OCI-LY3 (cell line): ENCODE measurements around the gene SENP1.

ENCODE experiments used
- H2AFZ ChIP-seq: fragments of 200-600, 300-600 bp; shearing (Covaris generic); 2 replicates; pipeline ENCODE4 v1.6.0; 2014; ENCODE audit warnings: antibody characterized with exemption, low read depth, low read length
- H3K27ac ChIP-seq: fragments of 200-600, 300-600 bp; sonication (generic); 2 replicates; pipeline ENCODE4 v1.5.1; 2014; ENCODE audit warnings: mild to moderate bottlenecking, low read length, moderate library complexity, mixed read lengths
- H3K27me3 ChIP-seq: fragments of 200-600, 300-600 bp; sonication (generic); 2 replicates; pipeline ENCODE4 v1.6.1; 2014; ENCODE audit warnings: low read depth, low read length, mixed read lengths
- H3K36me3 ChIP-seq: fragments of 200-600, 300-600 bp; sonication (generic); replicated peaks from 2 replicates; pipeline ENCODE3; 2014; ENCODE audit warnings: low read depth, low read length, mixed read lengths
- H3K4me1 ChIP-seq: fragments of 300-600, 200-600 bp; sonication (generic); 2 replicates; pipeline ENCODE4 v1.6.1; 2014; ENCODE audit warnings: low read length, mixed read lengths
- H3K4me2 ChIP-seq: fragments of 200-600, 300-600 bp; sonication (generic); 2 replicates; pipeline ENCODE4 v1.6.1; 2014; ENCODE audit warnings: low read length, mixed read lengths
- H3K4me3 ChIP-seq: fragments of 300-600, 200-600 bp; sonication (generic); 2 replicates; pipeline ENCODE4 v1.5.1; 2014; ENCODE audit warnings: antibody characterized with exemption, mild to moderate bottlenecking, low read length, moderate library complexity
- H3K79me2 ChIP-seq: fragments of 300-600, 200-600 bp; shearing (Covaris generic); 2 replicates; pipeline ENCODE4 v1.6.1; 2014; ENCODE audit warnings: mild to moderate bottlenecking, low read length, mixed read lengths
- H3K9ac ChIP-seq: fragments of 300-600, 200-600 bp; shearing (Covaris generic); 2 replicates; pipeline ENCODE4 v1.6.0; 2014; ENCODE audit warnings: mild to moderate bottlenecking, low read length, moderate library complexity
- H3K9me3 ChIP-seq: fragments of 200-600, 300-600 bp; shearing (Covaris generic); 2 replicates; pipeline ENCODE4 v1.6.1; 2014; ENCODE audit warnings: low read length, mixed read lengths; ENCODE audit not compliant: insufficient read depth
- H4K20me1 ChIP-seq: fragments of 200-600, 300-600 bp; sonication (generic); 2 replicates; pipeline ENCODE4 v1.6.1; 2016; ENCODE audit warnings: low read length, mixed read lengths; ENCODE audit not compliant: insufficient read depth
- CTCF ChIP-seq: fragments of 200-600, 300-600 bp; sonication (generic); IDR thresholded peaks from 2 replicates; pipeline ENCODE4 v1.5.1; 2014; ENCODE audit warnings: antibody characterized with exemption, low read length, low read depth
- EZH2phosphoT487 ChIP-seq: fragments of 200-600 bp; shearing (Covaris generic); IDR thresholded peaks from 2 replicates; pipeline ENCODE4 v1.6.1; 2018; ENCODE audit warnings: antibody characterized with exemption, mixed run types, low read depth

Gene SENP1

GRCh38 chr12:48017921-48018617, 87.8 kb downstream of the SENP1 start:
- Histone ChIP-seq H2AFZ (no peak overlapping the region), H3K36me3 (no peaks in the 10 kb centered on the region), H3K27ac (no peak overlapping the region), H3K4me2 (no peak overlapping the region), H3K4me3 (no peak overlapping the region), H3K9me3 (no peaks in the 10 kb centered on the region), H4K20me1 (no peaks in the 10 kb centered on the region), H3K4me1 (no peaks in the 10 kb centered on the region), H3K79me2 (no peaks in the 10 kb centered on the region), H3K9ac (no peak overlapping the region), H3K27me3 (peaks cover 52% of the 10 kb centered on the region)
- no peak for TF ChIP-seq CTCF
- no peak for TF ChIP-seq EZH2phosphoT487

GRCh38 chr12:48017496-48017895, 88.4 kb downstream of the SENP1 start:
- Histone ChIP-seq H3K36me3 (no peaks in the 10 kb centered on the region), H3K9ac (no peak overlapping the region), H3K4me2 (no peak overlapping the region), H3K4me1 (no peaks in the 10 kb centered on the region), H4K20me1 (no peaks in the 10 kb centered on the region), H3K79me2 (no peaks in the 10 kb centered on the region), H3K4me3 (no peak overlapping the region), H2AFZ (no peak overlapping the region), H3K9me3 (no peaks in the 10 kb centered on the region), H3K27me3 (peaks cover 54% of the 10 kb centered on the region), H3K27ac (no peak overlapping the region)
- TF ChIP-seq EZH2phosphoT487, result no peak
- no peak for TF ChIP-seq CTCF

GRCh38 chr12:48016373-48017020, 89.4 kb downstream of the SENP1 start:
- Histone ChIP-seq H3K79me2 (no peaks in the 10 kb centered on the region), H2AFZ (no peak overlapping the region), H3K27me3 (peaks cover 48% of the 10 kb centered on the region), H3K4me2 (no peak overlapping the region), H3K9ac (no peak overlapping the region), H3K36me3 (no peaks in the 10 kb centered on the region), H3K27ac (no peak overlapping the region), H3K4me3 (no peak overlapping the region), H3K9me3 (no peaks in the 10 kb centered on the region), H4K20me1 (no peaks in the 10 kb centered on the region), H3K4me1 (no peaks in the 10 kb centered on the region)
- TF ChIP-seq EZH2phosphoT487, result no peak
- TF ChIP-seq CTCF, result no peak

GRCh38 chr12:48015954-48016353, 89.9 kb downstream of the SENP1 start:
- no peaks in the 10 kb centered on the region for H4K20me1 ChIP-seq
- no peaks in the 10 kb centered on the region for H3K4me1 ChIP-seq
- H3K36me3 ChIP-seq, result no peaks in the 10 kb centered on the region
- H3K4me3 ChIP-seq, result no peak overlapping the region
- no peak overlapping the region for H3K27ac ChIP-seq
- H3K9ac ChIP-seq, result no peak overlapping the region
- no peaks in the 10 kb centered on the region for H3K79me2 ChIP-seq
- no peaks in the 10 kb centered on the region for H3K9me3 ChIP-seq
- H3K4me2 ChIP-seq, result no peak overlapping the region
- H2AFZ ChIP-seq, result no peak overlapping the region
- TF ChIP-seq CTCF (no peak), EZH2phosphoT487 (no peak)
- H3K27me3 ChIP-seq, result peaks cover 48% of the 10 kb centered on the region
